MV-4-11 (cell line): ENCODE measurements around the gene SLC16A11.

Experiments
- DNase-seq: peaks from one replicate; lab custom pipeline; 2025; lab: John Stamatoyannopoulos, UW

The SLC16A11 gene

DNA sequence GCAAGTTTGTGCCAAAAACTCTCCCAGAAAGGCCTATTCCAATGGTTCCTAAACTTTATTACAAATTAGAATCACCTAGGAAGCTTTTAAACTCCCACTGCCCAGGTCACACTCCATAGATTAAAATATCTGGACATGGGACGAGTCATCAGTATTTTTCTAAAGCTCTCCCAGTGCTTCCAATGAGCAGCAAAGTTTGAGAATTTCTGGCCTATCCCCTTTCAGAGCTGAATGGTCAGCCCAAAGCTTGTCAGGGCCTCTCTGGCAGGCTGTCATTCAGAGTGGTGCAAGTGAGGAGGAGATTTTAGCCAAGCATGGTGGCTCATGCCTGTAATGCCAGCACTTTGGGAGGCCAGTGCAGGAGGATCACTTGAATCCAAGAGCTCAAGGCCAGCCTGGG lies 18.6 kb downstream of the SLC16A11 start:
- DNase-seq = no peak

DNA sequence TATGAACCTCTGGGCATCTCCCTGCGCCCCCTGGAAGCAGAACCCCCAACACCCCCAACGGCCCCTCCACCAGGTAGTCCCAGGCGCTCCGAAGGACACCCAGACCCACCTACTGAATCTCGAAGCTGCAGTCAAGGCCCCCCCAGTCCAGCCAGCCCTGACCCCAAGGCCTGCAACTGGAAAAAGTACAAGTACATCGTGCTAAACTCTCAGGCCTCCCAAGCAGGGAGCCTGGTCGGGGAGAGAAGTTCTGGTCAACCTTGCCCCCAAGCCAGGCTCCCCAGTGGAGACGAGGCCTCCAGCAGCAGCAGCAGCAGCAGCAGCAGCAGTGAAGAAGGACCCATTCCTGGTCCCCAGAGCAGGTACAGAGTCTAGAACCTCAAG lies 19.5 kb downstream of the SLC16A11 start:
- no peak for DNase-seq

DNA sequence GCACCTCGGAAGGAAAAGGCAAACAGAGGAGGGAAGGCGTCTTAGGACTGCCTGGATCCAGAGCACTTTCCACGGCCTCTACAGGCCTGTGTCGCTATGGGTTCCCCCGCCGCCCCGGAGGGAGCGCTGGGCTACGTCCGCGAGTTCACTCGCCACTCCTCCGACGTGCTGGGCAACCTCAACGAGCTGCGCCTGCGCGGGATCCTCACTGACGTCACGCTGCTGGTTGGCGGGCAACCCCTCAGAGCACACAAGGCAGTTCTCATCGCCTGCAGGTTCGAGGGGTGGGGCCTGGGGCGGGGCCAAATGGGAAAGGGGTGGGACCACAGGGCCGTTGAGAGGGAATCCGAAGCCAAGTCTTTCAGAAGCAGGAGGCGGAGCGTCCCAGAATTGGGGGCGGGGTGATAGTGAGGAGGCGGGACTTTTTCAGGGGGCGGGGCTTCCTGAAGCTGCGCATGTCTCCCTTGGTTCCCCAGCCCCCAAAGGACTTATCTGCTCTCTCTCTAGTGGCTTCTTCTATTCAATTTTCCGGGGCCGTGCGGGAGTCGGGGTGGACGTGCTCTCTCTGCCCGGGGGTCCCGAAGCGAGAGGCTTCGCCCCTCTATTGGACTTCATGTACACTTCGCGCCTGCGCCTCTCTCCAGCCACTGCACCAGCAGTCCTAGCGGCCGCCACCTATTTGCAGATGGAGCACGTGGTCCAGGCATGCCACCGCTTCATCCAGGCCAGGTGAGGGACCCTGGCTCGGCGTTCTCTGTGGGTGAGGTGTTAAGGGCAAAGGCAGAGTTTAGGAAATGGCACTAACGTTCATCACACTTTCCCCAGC lies 20.1 kb downstream of the SLC16A11 start:
- DNase-seq = peak; percentile 97

DNA sequence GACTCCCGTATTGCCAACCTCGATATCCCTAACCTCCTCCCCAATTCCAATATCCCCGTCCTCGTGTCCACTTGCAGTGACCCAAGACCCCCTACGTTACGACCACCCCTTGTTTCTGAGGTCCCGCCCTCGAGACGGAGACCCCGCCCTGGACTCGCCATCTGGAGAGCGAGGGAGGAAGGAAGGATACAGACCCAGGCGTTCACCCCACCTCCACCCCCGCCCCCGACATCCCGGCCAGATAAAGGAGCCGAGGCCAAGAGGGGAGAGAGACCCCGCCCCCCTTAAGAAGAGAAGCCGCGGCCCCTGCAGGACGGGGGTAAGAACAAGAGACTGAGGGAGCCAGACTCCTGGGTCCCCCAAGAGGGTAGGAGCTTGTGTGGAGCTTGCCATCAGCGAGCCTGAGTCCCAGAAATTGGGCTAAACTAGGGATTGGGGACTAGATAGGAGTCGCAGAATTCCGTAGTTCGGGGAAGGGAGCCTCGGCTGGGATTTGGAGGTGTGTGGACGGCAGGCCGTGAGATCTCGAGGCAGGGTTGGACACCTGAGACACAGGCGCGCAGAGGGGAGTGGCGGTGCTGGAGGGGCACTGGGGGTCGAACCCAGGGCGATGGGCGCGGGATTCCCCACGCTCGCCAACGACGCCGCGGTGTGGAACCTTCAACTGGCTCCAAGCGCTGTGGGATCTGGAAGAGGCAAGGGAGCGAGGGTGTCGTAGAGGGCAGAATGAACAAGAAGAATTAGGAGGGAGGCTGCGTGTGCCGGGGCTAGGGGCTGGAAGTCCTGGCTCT lies 20.9 kb downstream of the SLC16A11 start, which contains the start of gene BCL6B:
BCL6B (plus strand) TSS at position 270 of the 791 bp plus-strand sequence. CDS start 622 bp downstream, outside the sequence.
- no peak for DNase-seq

DNA sequence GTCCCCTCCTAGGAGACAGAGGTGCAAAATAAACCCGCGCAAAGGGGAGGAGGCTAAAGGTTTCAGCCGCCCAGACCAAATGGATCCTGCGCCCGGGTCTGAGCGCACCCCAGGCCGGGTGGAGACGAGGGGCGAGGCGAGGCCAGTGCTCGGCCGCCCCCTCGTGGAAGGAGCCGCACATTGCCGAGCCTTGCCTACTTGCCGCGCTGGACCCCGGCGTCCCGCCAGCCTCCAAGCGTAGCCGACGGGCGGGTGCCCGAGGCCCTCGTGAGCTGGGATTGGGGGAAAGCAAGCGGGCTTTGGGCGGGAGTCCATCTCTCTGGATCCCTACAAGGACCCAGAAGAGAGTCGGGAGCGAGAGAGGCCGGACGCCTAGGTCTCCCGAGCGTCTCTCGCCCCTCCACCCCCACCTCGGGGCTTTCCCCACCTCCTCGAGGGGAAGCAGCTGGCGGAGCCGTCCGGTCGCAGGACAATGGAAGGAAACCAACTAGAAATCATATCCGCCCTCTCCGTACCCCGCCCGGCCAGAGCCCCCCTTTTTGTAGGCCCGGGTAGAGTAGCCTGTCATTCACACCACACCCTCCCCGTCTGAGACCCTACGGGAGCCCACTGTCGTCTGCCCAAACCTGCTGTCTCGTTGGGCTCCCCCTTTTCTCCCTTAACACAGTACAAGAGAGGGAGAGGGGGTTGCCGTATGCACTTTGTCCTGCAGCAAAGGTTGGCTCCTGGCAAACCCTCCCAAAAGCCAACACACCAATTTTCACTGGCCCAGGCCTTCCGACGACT lies 21.7 kb downstream of the SLC16A11 start:
- peak; percentile 43 for DNase-seq

DNA sequence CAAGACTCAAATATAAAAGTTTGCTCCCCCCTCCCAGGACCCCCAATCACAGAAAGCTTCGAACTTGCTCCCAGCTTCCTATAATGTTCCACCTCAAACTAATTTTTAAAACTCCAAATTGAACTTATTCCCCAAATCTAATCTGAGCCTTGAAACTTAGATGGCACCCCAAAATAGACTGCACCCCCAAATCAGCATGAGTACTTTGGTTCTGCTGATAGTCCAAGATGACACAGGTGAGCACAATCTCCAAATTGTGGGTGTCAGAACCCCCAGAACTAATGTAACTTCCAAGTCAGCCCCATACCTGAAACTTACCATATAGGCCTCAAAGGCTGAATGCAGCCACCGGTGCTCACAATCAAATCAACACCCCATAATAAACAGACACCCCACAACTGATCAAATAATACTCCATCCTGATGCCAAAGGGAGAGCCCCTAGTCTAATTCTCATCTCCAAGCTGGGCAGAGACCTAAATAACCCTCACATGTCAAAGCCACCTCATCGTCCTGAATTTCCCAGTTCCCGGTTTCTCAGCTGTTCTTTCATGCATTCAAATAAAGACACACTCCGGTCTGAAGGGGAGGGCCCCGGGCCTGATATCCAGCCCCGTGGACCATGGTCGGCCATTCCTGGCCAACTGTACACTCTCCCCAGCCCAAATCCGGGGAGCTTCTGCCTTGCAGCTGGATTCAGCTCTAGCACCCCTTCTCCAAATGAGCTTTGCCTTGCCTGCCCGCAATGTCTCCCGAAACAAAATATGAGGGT lies 22.8 kb downstream of the SLC16A11 start:
- no peak for DNase-seq

DNA sequence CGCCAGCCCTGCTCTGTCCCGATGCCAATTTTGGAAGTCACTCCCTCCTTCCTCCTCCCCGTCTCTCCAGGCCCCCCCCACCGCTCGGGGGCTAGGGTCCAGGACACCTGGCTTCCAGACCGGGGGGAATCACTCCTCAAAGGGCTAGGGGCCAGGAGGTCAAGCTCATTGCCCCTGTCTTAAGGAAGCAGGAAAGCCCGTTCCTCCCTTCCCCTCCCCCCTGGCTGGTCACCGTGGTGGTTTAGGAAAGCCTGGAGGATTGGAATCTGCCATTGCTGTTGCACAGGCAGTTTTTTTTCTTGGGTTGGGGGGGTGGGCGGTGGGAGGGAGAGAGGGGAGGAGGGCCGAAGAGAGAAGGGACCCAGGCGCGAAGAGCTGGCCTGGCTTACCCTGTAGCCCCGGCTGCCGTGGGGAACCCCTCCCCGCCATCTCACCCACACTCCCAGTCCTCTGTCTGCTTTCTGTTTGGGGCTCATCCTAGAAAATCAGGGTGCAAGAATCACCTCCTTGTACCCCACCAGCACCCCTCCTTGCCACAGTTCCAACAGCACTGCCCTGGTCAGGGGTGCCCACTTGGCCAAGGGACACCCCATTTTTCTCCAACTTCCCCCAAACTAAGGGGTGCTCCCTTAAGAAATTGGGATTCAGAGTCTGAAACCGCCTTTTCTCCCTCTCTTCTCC lies 23.9 kb downstream of the SLC16A11 start:
- DNase-seq = no peak

DNA sequence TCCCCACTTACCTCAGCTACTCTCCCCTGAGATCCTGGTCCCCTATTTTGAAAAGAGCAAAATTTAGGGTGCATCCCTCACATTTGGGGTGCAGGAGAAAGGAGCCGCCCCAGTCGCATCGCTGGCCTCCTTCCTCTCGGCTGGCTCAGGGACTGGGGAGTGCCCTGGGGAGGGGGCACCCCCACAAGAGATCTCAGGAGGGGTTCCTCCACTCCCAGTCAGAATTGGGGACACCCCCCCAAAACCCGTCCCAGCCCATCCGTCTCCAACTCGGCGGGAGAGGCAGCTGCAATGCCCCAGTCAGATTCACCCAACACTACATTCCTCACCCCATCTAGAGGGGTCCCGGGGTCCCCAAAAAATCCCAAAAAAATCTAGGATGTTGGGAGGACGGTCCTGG lies 24.5 kb downstream of the SLC16A11 start:
- DNase-seq = no peak

DNA sequence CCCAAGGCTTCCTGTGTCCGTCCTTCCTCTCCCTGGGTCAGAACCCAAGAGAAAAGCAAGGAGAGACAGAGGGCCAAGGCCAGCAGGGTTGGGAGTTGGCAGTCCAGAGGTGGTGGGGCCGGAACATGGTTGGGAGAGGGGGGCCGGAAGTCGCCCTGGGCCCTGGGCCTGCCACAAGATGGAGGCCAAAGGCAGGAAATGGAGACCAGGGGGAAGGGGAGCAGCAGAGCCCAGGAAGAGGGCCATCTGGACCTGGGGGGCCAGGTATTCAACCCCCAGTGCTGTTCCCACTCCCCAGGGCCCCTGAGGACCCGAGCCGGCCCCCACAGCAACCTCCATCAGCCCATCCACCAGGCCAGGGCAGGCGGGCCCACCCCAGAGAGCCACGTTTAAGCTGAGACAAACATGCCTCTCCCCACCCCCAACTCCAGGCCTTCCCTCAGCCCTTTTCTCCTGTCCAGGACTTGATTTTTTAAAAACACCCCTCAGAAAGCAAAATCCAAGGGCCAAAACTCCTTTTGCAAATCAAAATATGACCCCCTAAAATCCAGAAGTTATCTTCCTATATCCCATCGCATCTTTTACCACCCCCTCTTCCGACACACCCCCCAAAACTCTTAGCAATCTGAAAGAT lies 25.4 kb downstream of the SLC16A11 start:
- DNase-seq = no peak

DNA sequence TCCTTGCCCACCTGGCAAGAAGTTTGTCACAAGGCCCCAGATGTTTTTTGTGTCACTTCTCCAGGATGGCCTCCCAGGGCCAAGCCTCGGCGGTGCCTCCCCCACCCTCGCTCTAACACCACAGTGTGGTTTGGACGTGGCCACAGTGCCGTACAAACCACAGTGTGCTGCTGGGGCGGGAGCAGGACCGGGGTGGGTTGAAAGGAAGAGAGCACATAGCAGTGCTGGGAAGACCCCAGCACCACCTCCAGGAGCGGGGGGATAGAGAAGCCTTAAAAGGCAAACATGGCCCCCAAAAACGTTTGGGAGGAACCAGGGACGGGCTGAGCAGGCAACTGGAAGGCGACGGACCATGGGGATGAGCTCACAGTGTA lies 26.1 kb downstream of the SLC16A11 start:
- peak; percentile 56 for DNase-seq

DNA sequence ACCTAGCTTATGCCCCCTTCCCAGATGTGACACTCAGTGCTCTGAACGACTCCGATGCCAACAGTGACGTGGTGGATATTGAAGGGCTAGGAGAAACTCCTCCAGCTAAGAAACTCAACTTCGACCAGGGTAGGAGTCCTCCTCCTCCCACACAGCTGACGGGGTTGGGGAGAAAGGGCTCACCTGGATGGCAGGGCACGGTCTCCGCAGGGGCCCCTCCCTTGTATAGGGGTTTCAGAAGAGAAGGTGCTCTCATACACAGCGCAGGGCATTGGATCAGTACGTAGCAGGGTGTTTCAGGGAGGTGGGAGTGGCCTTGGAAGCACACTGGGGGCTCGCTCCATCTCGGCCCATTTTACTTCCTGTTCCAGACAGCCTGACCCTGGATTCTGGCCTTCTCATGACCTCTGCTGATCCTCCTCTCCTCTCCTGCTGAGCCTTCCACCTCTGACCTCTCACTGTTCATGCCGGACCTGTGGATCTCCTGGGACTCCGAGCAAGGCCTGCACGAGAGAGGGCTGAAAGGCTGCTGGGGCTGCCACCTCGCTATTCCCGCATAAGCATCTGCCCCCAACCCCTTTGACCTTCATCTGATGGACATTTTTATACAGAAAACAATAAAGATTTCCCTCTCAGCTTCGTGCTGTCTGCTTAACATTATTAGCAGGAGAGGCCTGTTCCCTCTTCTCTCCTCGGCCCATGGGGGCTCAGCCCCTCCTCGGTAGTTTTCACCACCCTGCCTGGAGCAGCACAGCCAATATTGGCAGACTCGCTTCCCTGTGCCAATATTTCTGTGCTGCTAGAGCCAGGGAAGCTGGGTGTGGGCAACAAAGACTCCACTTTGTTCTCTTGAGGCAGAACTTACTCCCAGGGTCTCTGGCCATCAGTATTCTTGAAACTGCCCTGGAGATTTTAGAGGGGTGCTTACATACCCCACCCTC lies 26.7 kb downstream of the SLC16A11 start:
- DNase-seq = no peak

DNA sequence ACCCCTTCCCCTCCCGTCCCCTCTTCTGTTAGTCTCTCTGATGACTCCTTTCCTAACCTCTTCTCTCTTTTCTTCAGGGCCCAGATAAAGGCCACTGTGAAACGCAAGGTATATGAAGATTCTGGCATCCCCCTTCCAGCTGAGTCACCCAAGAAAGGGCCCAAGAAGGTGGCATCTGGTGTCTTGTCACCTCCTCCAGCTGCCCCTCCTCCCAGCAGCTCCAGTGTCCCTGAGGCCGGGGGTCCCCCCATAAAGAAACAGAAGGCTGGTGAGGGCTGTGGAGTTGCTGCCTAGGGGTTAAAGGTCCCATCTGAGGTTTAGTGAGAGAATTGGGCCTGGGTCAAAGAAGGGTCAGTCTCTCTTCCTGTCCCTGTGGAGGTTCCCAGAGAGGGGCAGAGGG lies 27.5 kb downstream of the SLC16A11 start:
- no peak for DNase-seq

DNA sequence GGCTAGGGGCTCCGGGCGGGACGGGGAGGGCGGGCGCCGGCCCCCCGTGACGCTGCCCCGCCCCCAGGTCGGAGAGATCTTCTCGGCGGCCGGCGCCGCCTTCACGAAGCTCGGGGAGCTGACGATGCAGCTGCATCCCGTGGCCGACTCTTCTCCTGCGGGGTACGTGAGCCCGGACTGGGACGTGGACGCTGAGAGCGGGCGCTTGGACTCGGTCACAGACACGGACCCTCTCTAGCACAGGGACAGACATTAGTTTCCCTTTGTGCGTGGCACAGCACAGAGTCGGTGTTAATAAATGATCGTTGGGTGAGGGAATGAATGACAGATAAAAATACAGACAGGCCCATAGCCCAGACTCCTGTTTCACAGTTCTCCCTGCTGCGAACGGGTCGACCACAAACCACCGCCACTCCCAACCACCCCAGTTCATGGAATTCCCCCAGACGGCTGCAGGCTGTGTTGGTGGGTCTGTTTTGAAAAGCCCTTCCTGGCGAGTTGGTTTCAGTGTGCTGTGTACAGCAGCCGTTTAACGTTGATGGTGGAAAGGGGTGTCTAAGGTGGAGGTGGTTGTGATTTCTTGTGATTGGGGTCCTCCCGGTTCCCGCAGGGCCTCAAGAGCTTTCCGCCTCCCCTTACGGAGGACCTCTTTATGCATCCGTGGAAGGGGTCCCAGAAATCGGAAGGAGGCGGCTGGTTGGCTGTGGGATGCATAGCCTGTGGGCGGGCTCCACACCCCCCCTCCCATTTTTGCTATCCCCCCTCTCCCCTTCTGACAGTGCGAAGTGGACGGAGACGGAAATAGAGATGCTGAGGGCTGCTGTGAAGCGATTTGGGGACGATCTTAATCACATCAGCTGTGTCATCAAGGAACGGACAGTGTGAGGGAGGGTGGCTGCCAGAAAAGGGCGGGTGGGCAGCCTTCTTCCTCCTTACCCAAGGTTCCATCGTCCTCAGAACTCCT lies 28.6 kb downstream of the SLC16A11 start:
- DNase-seq = peak; percentile 43

DNA sequence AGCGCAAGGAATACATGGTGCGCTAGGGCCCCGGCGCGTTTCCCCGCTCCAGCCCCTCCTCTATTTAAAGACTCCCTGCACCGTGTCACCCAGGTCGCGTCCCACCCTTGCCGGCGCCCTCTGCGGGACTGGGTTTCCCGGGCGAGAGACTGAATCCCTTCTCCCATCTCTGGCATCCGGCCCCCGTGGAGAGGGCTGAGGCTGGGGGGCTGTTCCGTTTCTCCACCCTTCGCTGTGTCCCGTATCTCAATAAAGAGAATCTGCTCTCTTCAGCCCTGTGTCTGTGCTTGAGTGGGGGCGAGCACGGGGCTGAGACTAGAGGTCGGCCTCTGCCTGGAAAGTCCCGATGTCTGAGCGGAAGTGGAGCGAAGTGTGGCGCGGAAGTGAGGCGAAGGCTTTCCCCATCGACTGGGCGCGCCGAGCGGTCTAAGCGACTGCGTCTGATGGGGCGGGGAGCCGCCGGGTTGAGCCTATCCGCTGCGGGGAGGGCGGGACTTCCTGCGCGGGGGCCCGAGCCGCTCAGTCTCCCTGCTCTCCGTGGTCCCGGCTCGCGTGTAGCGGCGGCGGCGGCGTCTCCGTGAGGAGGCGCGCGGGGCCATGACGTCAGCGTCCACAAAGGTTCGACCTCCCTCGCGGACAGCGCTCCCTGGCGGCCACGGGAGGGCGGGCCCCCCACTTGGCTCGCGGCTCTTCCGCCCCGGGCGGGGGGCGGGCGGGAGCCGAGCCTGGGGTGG lies 29.5 kb downstream of the SLC16A11 start:
- DNase-seq = peak; percentile 97

DNA sequence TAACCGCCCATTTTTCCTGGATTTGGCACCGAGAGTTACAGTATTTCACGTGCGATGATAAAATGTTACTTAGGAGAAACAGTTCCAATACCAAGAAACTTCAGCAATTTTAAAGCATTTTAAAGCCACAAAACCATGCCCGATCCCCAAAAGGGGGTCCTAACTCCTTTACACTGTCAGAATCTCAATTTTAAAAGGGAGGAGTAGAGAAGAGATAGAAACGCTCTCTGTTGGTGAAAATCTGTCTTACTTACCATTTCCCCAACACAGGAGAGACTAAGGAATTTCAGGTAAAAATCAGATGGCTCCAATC lies 32.0 kb downstream of the SLC16A11 start:
- no peak for DNase-seq

DNA sequence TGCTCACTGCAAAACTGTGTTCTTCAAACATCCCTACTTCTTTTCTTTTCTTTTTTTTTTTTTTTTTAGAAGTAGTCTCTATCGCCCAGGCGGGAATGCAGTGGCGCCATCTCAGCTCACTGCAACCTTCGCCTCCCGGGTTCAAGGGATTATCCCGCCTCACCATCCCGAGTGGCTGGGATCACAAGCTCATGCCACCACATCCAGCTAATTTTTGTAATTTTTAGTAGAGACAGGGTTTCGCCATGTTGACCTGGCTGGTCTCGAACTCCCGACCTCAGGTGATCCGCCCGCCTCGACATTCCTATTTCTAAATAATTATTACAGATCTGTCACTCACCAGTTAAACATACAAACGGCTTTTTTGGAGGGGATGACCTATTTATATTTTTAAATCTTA lies 32.5 kb downstream of the SLC16A11 start:
- DNase-seq = no peak

DNA sequence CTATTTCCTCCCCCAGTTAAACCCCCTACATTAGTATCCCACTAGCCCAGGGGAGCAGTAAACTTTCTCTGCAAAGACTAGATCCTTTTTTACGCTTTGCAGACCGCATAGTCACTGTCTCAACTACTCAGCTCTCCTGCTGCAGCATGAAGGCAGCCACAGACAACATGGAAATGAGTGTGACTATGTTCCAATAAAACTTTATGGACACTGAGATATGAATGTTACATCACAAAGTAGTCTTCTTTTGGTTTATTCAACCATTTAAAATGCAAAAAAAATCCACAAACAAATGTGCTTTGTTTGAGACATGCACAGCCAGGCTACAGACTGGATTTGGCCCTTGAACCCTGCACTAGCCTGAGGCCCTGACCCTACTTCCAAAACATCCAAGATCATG lies 33.4 kb downstream of the SLC16A11 start:
- no peak for DNase-seq

DNA sequence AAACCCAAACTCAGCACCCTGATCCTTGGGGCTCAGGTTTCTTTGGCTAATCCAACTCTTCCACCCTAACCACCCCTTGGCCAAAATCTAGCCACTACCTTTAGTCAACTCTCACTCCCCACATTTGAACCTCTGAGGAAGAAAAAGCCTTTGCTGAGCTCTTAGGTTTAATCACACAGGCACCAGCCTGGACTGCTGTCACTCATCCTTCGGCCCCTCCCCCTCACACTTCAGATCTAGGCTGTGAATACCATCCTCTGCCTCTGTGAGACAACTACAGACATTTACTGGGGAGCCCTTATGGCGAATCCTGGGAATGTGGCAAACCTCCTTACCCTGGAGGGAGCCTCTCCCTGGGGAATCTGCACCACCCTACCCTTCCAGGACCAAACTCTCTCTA lies 36.7 kb downstream of the SLC16A11 start:
- DNase-seq = no peak
